Measurements from ENCODE around the gene AIF1L. TPM values are rescaled to one million over a fixed set of nuclear protein-coding genes. Genes with fewer than 3 reads are reported as not detected.

AIF1L gene
- total RNA-seq (2022; extraction: Qiagen RNA extraction), result 1.8 to 2.0 TPM (median 2.0 TPM) in 5 replicates

GRCh38 chr9:131096269-131097125 is at the start of gene AIF1L:
TSS of gene AIF1L (plus strand) at chr9:131096531. CDS start at chr9:131096630, 99 bp downstream.

GRCh38 chr9:131125288-131126058 is 29.1 kb downstream of the AIF1L start, which contains the start of gene NUP214:
TSS of gene NUP214 (plus strand) at chr9:131125586. CDS start at chr9:131125705, 119 bp downstream.

Other genes starting within 250 kb of the AIF1L start
- not detected in 5 replicates for gene QRFP, start 199.7 kb upstream of the AIF1L start, total RNA-seq (2022; extraction: Qiagen RNA extraction)
- gene FIBCD1, start 157.3 kb upstream of the AIF1L start, total RNA-seq (2022; extraction: Qiagen RNA extraction), result 14.3 to 27.2 TPM (median 25.1 TPM) in 5 replicates
- gene LAMC3, start 87.4 kb upstream of the AIF1L start, total RNA-seq (2022; extraction: Qiagen RNA extraction), result 1.7 to 2.3 TPM (median 2.2 TPM) in 5 replicates
- gene NUP214, start 29.1 kb downstream of the AIF1L start, total RNA-seq (2022; extraction: Qiagen RNA extraction), result 23.0 to 25.5 TPM (median 24.3 TPM) in 5 replicates
- 0.21 to 0.32 TPM (median 0.28 TPM) in 5 replicates for gene FAM78A, start 180.0 kb downstream of the AIF1L start, total RNA-seq (2022; extraction: Qiagen RNA extraction)
- gene PLPP7, start 193.2 kb downstream of the AIF1L start, total RNA-seq (2022; extraction: Qiagen RNA extraction), result 0.11 TPM in 1 of 5 replicates, not detected in the others